PFSK-1 (cell line): ENCODE measurements around the gene SIDT1.

Experiments used
- POLR2AphosphoS5 ChIP-seq: IDR thresholded peaks from 2 replicates; pipeline ENCODE4 v1.6.1; 2012; ENCODE audit warnings: low read depth, mild to moderate bottlenecking, control low read depth, low read length, moderate library complexity
- REST ChIP-seq, 2 experiments: IDR thresholded peaks; 2 replicates each; pipeline versions ENCODE4 v1.6.1 to v1.8.0; 2011 to 2012; ENCODE audit warnings: low read depth in 2 of 2, low read length in 2 of 2, control low read depth in 1 of 2, inconsistent platforms in 1 of 2, mild to moderate bottlenecking in 1 of 2, moderate library complexity in 1 of 2; ENCODE audit not compliant: insufficient read depth in 1 of 2

- no peak for TF ChIP-seq POLR2AphosphoS5
- no peak for TF ChIP-seq REST (IDR thresholded peaks at IDR 0.05; ENCODE audit: insufficient read depth in 1 of 2, low read depth in 2 of 2, low read length in 2 of 2)
Observed at GRCh38 chr3:113575206-113575605, 42.9 kb downstream of the SIDT1 start.
